A673 (cell line): ENCODE results near the gene LEFTY2. TPM values are rescaled to one million over a fixed set of nuclear protein-coding genes. Genes with fewer than 3 reads are reported as not detected.
"Not testable (repeated sequence)": the region's sequence is repeated elsewhere in the genome, so short reads cannot be mapped to it uniquely, and the experiment has no call there.

Experiments used
- BruUV-seq: library from RNA; stranded (reverse); fragments of 400-500 nt; replicated peaks from 2 replicates; lab custom pipeline; 2021; lab: Mats Ljungman, UMichigan
- CTCF ChIA-PET: fragments of 300-600 bp; sonication (Branson Sonifier 250); formaldehyde crosslinking; loops from one replicate; lab custom pipeline; 2022; ENCODE audit warnings: antibody characterized with exemption; lab: Charles Lee
- POLR2A ChIA-PET: fragments of 300-600 bp; sonication (Branson Sonifier 250); formaldehyde crosslinking; loops from one replicate; lab custom pipeline; 2022; ENCODE audit warnings: antibody characterized with exemption; ENCODE audit not compliant: low non-redundant PET; lab: Charles Lee
- DNase-seq: peaks from one replicate; pipeline ENCODE4 v3.0.0-alpha.2; 2015; ENCODE audit warnings: low spot score
- H3K27ac ChIP-seq: fragments of 200-600 bp; sonication (generic); 2 replicates; pipeline ENCODE4 v1.5.1; 2016; ENCODE audit warnings: mixed run types, low read depth, mild to moderate bottlenecking, mixed read lengths, antibody characterized with exemption, low read length; ENCODE audit not compliant: poor library complexity, severe bottlenecking
- H3K27me3 ChIP-seq: fragments of 200-600 bp; sonication (generic); replicated peaks from 2 replicates; pipeline ENCODE4 v1.6.1; 2017; ENCODE audit warnings: mixed run types, low read depth, mild to moderate bottlenecking, mixed read lengths, antibody characterized with exemption, low read length; ENCODE audit not compliant: insufficient read depth, poor library complexity
- H3K36me3 ChIP-seq: fragments of 200-600 bp; sonication (generic); 2 replicates; pipeline ENCODE4 v1.6.1; 2016; ENCODE audit warnings: mixed run types, mild to moderate bottlenecking, mixed read lengths, antibody characterized with exemption, low read length; ENCODE audit not compliant: insufficient read depth, poor library complexity, severe bottlenecking
- H3K4me1 ChIP-seq: fragments of 200-600 bp; sonication (generic); 2 replicates; pipeline ENCODE4 v1.6.1; 2017; ENCODE audit warnings: mixed run types, mild to moderate bottlenecking, mixed read lengths, antibody characterized with exemption, low read length; ENCODE audit not compliant: insufficient read depth, poor library complexity, severe bottlenecking
- H3K4me3 ChIP-seq: fragments of 200-600 bp; sonication (generic); 2 replicates; pipeline ENCODE4 v1.5.1; 2016; ENCODE audit warnings: low read depth, mixed run types, mild to moderate bottlenecking, mixed read lengths, low read length; ENCODE audit not compliant: poor library complexity, severe bottlenecking
- H3K9me3 ChIP-seq: fragments of 200-600 bp; sonication (generic); 2 replicates; pipeline ENCODE4 v1.6.1; 2016; ENCODE audit warnings: mixed run types, low read depth, mild to moderate bottlenecking, mixed read lengths, antibody characterized with exemption, low read length; ENCODE audit not compliant: poor library complexity, severe bottlenecking
- CTCF ChIP-seq: fragments of 300-800, 200-600 bp; sonication (generic); conservative IDR thresholded peaks from 2 replicates; pipeline ENCODE4 v1.5.1; 2017; ENCODE audit warnings: low read depth, mild to moderate bottlenecking, antibody characterized with exemption, low read length, moderate library complexity, mixed read lengths
- EZH2 ChIP-seq: fragments of 200-600 bp; sonication (generic); IDR thresholded peaks from 2 replicates; pipeline ENCODE4 v1.6.1; 2017; ENCODE audit warnings: borderline replicate concordance, low read depth, mild to moderate bottlenecking, mixed read lengths, antibody characterized with exemption, low read length; ENCODE audit not compliant: poor library complexity, severe bottlenecking
- intact Hi-C: fragments of 100-400 bp; cut with micrococcal nuclease; formaldehyde crosslinking; loops from one replicate; pipeline ENCODE4 v1.10.0; 2022; ENCODE audit not compliant: unreplicated experiment
- total RNA-seq: library from RNA; stranded (reverse); gene quantifications from 2 replicates; pipeline ENCODE4 v1.2.3, GENCODE V29; 2021

The LEFTY2 gene
- total RNA-seq, 1 experiment from 2014 or later = not detected

- intact Hi-C loops = no loop called here
- Histone ChIP-seq H3K4me1 (no peaks in the 10 kb centered on the region), H3K4me3 (no peak overlapping the region), H3K27ac (no peak overlapping the region), H3K27me3 (no peaks in the 10 kb centered on the region), H3K9me3 (no peaks in the 10 kb centered on the region), H3K36me3 (no peaks in the 10 kb centered on the region)
- TF ChIP-seq CTCF (no peak), EZH2 (no peak)
- POLR2A ChIA-PET = no interaction called here
- DNase-seq = no peak
- no TSS peak for BruUV-seq
- CTCF ChIA-PET = no interaction called here
Measured at GRCh38 chr1:225930566-225930965, 10.5 kb downstream of the LEFTY2 start.

- H3K36me3 ChIP-seq, H3K9me3 ChIP-seq, H3K27ac ChIP-seq, POLR2A ChIA-PET, intact Hi-C loops, H3K4me3 ChIP-seq, DNase-seq, CTCF ChIA-PET, H3K27me3 ChIP-seq, H3K4me1 ChIP-seq, BruUV-seq: not testable (repeated sequence)
Measured at GRCh38 chr1:225929462-225929861, 11.6 kb downstream of the LEFTY2 start.

GRCh38 chr1:225928186-225929175, 12.5 kb downstream of the LEFTY2 start:
- CTCF ChIA-PET = no interaction called here
- no peak overlapping the region for H3K27ac ChIP-seq
- H3K4me1 ChIP-seq = no peaks in the 10 kb centered on the region
- no peaks in the 10 kb centered on the region for H3K9me3 ChIP-seq
- TF ChIP-seq EZH2 (no peak), CTCF (no peak)
- H3K27me3 ChIP-seq = no peaks in the 10 kb centered on the region
- DNase-seq = no peak
- POLR2A ChIA-PET = no interaction called here
- no peak overlapping the region for H3K4me3 ChIP-seq
- intact Hi-C loops = no loop called here
- no peaks in the 10 kb centered on the region for H3K36me3 ChIP-seq
- no TSS peak for BruUV-seq
